K562 (cell line): ENCODE data around the gene CRCP. TPM values are rescaled to one million over a fixed set of nuclear protein-coding genes. Genes with fewer than 3 reads are reported as not detected.

ENCODE experiments used
- ATAC-seq: fragments of 200-7000 bp; cut with Tn5 transposase; 3 replicates; pipeline ENCODE4 v1.9.1; 2020; ENCODE audit warnings: moderate library complexity
- BruUV-seq: library from RNA; stranded (reverse); fragments of 400-500 nt; replicated peaks from 2 replicates; lab custom pipeline; 2021; lab: Mats Ljungman, UMichigan
- CTCF ChIA-PET: fragments of 300-600 bp; formaldehyde crosslinking; extraction: SDS; loops from one replicate; lab custom pipeline; 2021; ENCODE audit warnings: low intra/inter-chr PET ratio; lab: Yijun Ruan, JAX
- POLR2A ChIA-PET: fragments of 300-600, 350-650 bp; sonication (Branson Sonifier 250); formaldehyde crosslinking; extraction: SDS; loops from one replicate; lab custom pipeline; 2021; ENCODE audit warnings: antibody characterized with exemption, inconsistent platforms; lab: Yijun Ruan, JAX
- DNase-seq, 4 experiments: peaks; one replicate each; pipeline versions ENCODE4 v3.0.0 to v3.0.0-alpha.2; 2011 to 2018; ENCODE audit warnings: low spot score in 3 of 4, mixed read lengths in 3 of 4; ENCODE audit errors: extremely low read depth in 1 of 4
- FAIRE-seq: peaks from 2 replicates; lab custom pipeline; 2011; peaks lifted over from hg19 to GRCh38; lab: Jason Lieb, UNC
- H2AFZ ChIP-seq: 2 replicates; pipeline ENCODE4 v1.6.0; 2011; ENCODE audit warnings: low read depth, low read length, control low read depth, inconsistent platforms
- H3K27ac ChIP-seq: fragments of 200-600 bp; 3 replicates; pipeline ENCODE4 v1.8.0; 2011; ENCODE audit warnings: low read depth, mild to moderate bottlenecking, control low read depth, inconsistent platforms, low read length, moderate library complexity, mixed read lengths; ENCODE audit errors: extremely low read depth
- H3K27me3 ChIP-seq, 2 experiments: fragments of 300-600 bp in 1 of 2; 2 replicates in 1 of 2; 3 replicates in 1 of 2; pipeline versions ENCODE4 v1.6.0 to v1.8.0; 2011; ENCODE audit warnings: inconsistent platforms in 2 of 2, low read length in 2 of 2, mild to moderate bottlenecking in 1 of 2, mixed read lengths in 1 of 2, moderate library complexity in 1 of 2; ENCODE audit not compliant: control insufficient read depth in 2 of 2, insufficient read depth in 2 of 2
- H3K36me3 ChIP-seq: fragments of 300-600 bp; 3 replicates; pipeline ENCODE4 v1.8.0; 2011; ENCODE audit warnings: mild to moderate bottlenecking, low read length, inconsistent platforms; ENCODE audit not compliant: control insufficient read depth, insufficient read depth
- H3K4me1 ChIP-seq, 2 experiments: fragments of 200-600 bp in 1 of 2; replicated peaks in 1 of 2; 2 replicates in 1 of 2; 3 replicates in 1 of 2; pipeline versions ENCODE4 v1.5.1 to v1.8.0; 2011; ENCODE audit warnings: inconsistent platforms in 2 of 2, low read length in 2 of 2, mild to moderate bottlenecking in 1 of 2, mixed read lengths in 1 of 2, moderate library complexity in 1 of 2; ENCODE audit not compliant: control insufficient read depth in 2 of 2, insufficient read depth in 2 of 2
- H3K4me2 ChIP-seq: 2 replicates; pipeline ENCODE4 v1.6.1; 2011; ENCODE audit warnings: low read length, control low read depth, inconsistent platforms, mixed read lengths; ENCODE audit not compliant: insufficient read depth
- H3K4me3 ChIP-seq: fragments of 200-600 bp; sonication (generic), shearing (Covaris generic); 2 replicates; pipeline ENCODE4 v1.5.1; 2016; ENCODE audit warnings: control low read depth, inconsistent platforms
- H3K79me2 ChIP-seq: fragments of 200-600 bp; 3 replicates; pipeline ENCODE4 v1.8.0; 2011; ENCODE audit warnings: low read length, inconsistent platforms; ENCODE audit not compliant: control insufficient read depth, insufficient read depth
- H3K9ac ChIP-seq, 2 experiments: 2 replicates each; pipeline versions ENCODE4 v1.6.0 to v1.6.1; 2011; ENCODE audit warnings: low read depth in 2 of 2, low read length in 2 of 2, control low read depth in 1 of 2, inconsistent platforms in 1 of 2, mild to moderate bottlenecking in 1 of 2, mixed read lengths in 1 of 2; ENCODE audit not compliant: insufficient read depth in 1 of 2
- H3K9me1 ChIP-seq: one replicate; pipeline ENCODE4 v1.6.0; 2011; ENCODE audit warnings: inconsistent platforms, mild to moderate bottlenecking, low read length, moderate library complexity; ENCODE audit not compliant: control insufficient read depth, insufficient read depth
- H3K9me3 ChIP-seq: replicated peaks from 2 replicates; pipeline ENCODE4 v1.5.1; 2011; ENCODE audit warnings: low read depth, low read length, inconsistent platforms; ENCODE audit not compliant: control insufficient read depth, insufficient read depth
- H4K20me1 ChIP-seq: replicated peaks from 2 replicates; pipeline ENCODE4 v1.6.1; 2011; ENCODE audit warnings: low read length, inconsistent platforms, mixed read lengths; ENCODE audit not compliant: control insufficient read depth, insufficient read depth
- ARID4B ChIP-seq: sonication (generic); formaldehyde crosslinking; IDR thresholded peaks from 2 replicates; pipeline ENCODE4 v1.8.0; 2022; ENCODE audit warnings: mild to moderate bottlenecking, missing genetic modification reagents
- CBFB ChIP-seq: sonication (generic); formaldehyde crosslinking; IDR thresholded peaks from 2 replicates; pipeline ENCODE4 v1.4.0; 2020; ENCODE audit warnings: mild to moderate bottlenecking, missing genetic modification reagents
- CREB3L1 ChIP-seq: fragments of 450-650 bp; IDR thresholded peaks from 2 replicates; pipeline ENCODE4 v1.6.1; 2014; ENCODE audit warnings: low read depth, mild to moderate bottlenecking, moderate library complexity, borderline replicate concordance
- HMGXB4 ChIP-seq: sonication (generic); formaldehyde crosslinking; IDR thresholded peaks from 2 replicates; pipeline ENCODE4 v1.8.1; 2023; ENCODE audit warnings: mild to moderate bottlenecking, missing genetic modification reagents
- SPI1 ChIP-seq: IDR thresholded peaks from 2 replicates; pipeline ENCODE4 v1.6.1; 2011; ENCODE audit warnings: low read depth, low read length, control low read depth, borderline replicate concordance
- TGIF2 ChIP-seq: sonication (generic); formaldehyde crosslinking; IDR thresholded peaks from 2 replicates; pipeline ENCODE4 v1.8.1; 2022; ENCODE audit warnings: mild to moderate bottlenecking, missing genetic modification reagents, moderate library complexity
- USF1 ChIP-seq: sonication (generic); formaldehyde crosslinking; IDR thresholded peaks from 2 replicates; pipeline ENCODE4 v1.9.0; 2022; ENCODE audit warnings: mild to moderate bottlenecking, missing genetic modification reagents
- ZC3H11A ChIP-seq: IDR thresholded peaks from 2 replicates; pipeline ENCODE4 v1.6.1; 2012; ENCODE audit warnings: low read depth, low read length, improper control_type of control experiment
- ZKSCAN8 ChIP-seq: fragments of 200-800 bp; sonication (Bioruptor generic); IDR thresholded peaks from 2 replicates; pipeline ENCODE4 v1.6.1; 2016; ENCODE audit warnings: missing genetic modification characterization, missing compliant biosample characterization
- ZNF24 ChIP-seq: fragments of 450-650 bp; IDR thresholded peaks from 2 replicates; pipeline ENCODE4 v1.6.1; 2016
- ZNF384 ChIP-seq: IDR thresholded peaks from 2 replicates; pipeline ENCODE4 v1.6.1; 2012; ENCODE audit warnings: low read depth, low read length, improper control_type of control experiment
- ZNF79 ChIP-seq: fragments of 250-450 bp; sonication (Bioruptor Pico); IDR thresholded peaks from 2 replicates; pipeline ENCODE4 v1.4.0; 2020; ENCODE audit warnings: low read depth, mild to moderate bottlenecking, moderate library complexity
- WGBS: fragments of 100-300 bp; shearing (Covaris generic); methylation state at CpG from one replicate; pipeline ENCODE4 v1.1.6; 2016; ENCODE audit warnings: low coverage, mixed read lengths; ENCODE audit not compliant: insufficient coverage; ENCODE audit errors: missing lambda C conversion rate; 5-methylcytosine and 5-hydroxymethylcytosine counted together
- in situ Hi-C: fragments of 300-500 bp; cut with MboI; formaldehyde crosslinking; loops from 4 replicates; pipeline ENCODE4 v1.15.0; 2018; ENCODE audit warnings: inconsistent platforms, mixed read lengths
- intact Hi-C: fragments of 100-400 bp; cut with micrococcal nuclease; formaldehyde crosslinking; loops from 2 replicates; pipeline ENCODE4 v1.14.2; 2022
- polyA plus RNA-seq, 8 experiments: library from polyadenylated mRNA; depleted of rRNA in 4 of 8; stranded (reverse) in 5 of 8; unstranded in 3 of 8; fragments of >200 nt; fragmentation: Nextera tagmentation in 2 of 8; fragmentation: Illumina TruSeq in 1 of 8; extraction: Ambion mirVana in 2 of 8; extraction: Trizol in 1 of 8; gene quantifications; 2 replicates each; pipeline versions ENCODE4 v1.2.1 to v1.2.3, GENCODE V29; 2011 to 2014; ENCODE audit warnings: inconsistent platforms in 1 of 8, missing spikeins in 1 of 8
- total RNA-seq, 7 experiments: library from RNA; depleted of rRNA in 6 of 7; stranded (reverse); fragments of >200 nt in 6 of 7; fragmentation: Illumina TruSeq in 2 of 7; extraction: Trizol in 2 of 7; gene quantifications; 2 replicates each; pipeline versions ENCODE4 v1.2.1 to v1.2.3, GENCODE V29; 2011 to 2021; ENCODE audit warnings: low replicate concordance in 1 of 7

CRCP gene
- total and polyA plus RNA-seq, 9 of the 15 experiments (the other 6 are each of a cell fraction or from before 2014, with no cell fraction given) = 22.1 to 58.3 (median 43.4) TPM

GRCh38 chr7:66076462-66077329 is 38.0 kb upstream of the CRCP start:
- Histone ChIP-seq H3K4me3 (peak overlapping the region; percentile 85), H3K36me3 (peaks cover 22% of the 10 kb centered on the region; the same call in 2 of the 3 replicates), H3K79me2 (peaks cover 16% of the 10 kb centered on the region), H3K27ac (peak overlapping the region; percentile 81), H3K27me3 (no peaks in the 10 kb centered on the region), H3K9ac (peak overlapping the region; percentile 79 to 98), H2AFZ (peak overlapping the region; percentile 97), H3K4me1 (peaks cover 11 to 28% of the 10 kb centered on the region in 2 experiments; a peak in 4 of 5 replicates), H4K20me1 (no peaks in the 10 kb centered on the region), H3K4me2 (peak overlapping the region; percentile 98), H3K9me3 (no peaks in the 10 kb centered on the region), H3K9me1 (no peaks in the 10 kb centered on the region)
- ChIA-PET CTCF (interaction anchor here (0.5 kb wide), 1 partner anchor 20 kb away, joined by 6 read pairs; no protein-coding TSS in a partner anchor), POLR2A (interaction anchor here (0.6 to 1.9 kb wide), 5 partner anchors 8 to 39 kb away, joined by 3 to 9 read pairs (median 4); no protein-coding TSS in a partner anchor)
- no TSS peak for BruUV-seq
- intact Hi-C loops = no loop called here
- 44% methylated on average over 11 of the region's 11 CpGs for WGBS
- DNase-seq (peak in 1 of 4 experiments; percentile 28), ATAC-seq (no peak), FAIRE-seq (no peak)
- in situ Hi-C loops = no loop called here
- TF ChIP-seq ZNF24 (no peak), CBFB (0 out of 2 replicates have a peak, but pooled peaks have one; percentile 2), HMGXB4 (CRISPR knock-in tag) (0 out of 2 replicates have a peak, but pooled peaks have one; percentile 9), ZC3H11A (no peak), CREB3L1 (no peak), TGIF2 (CRISPR knock-in tag) (peak; percentile 6; the same call in 1 of the 2 replicates), ZNF384 (no peak), USF1 (peak; percentile 33; the same call in 1 of the 2 replicates), SPI1 (peak; percentile 97), ARID4B (CRISPR knock-in tag) (peak; percentile 1; the same call in 1 of the 2 replicates), ZKSCAN8 (CRISPR knock-in tag) (peak; percentile 67; the same call in 1 of the 2 replicates), ZNF79 (CRISPR knock-in tag) (no peak)
